NCI-H748 (cell line): Measurements from ENCODE around the gene GRIK3.
A peak's percentile ranks its signal among the peaks of the same experiment; 100 is the strongest.
"Not testable (repeated sequence)": the region's sequence is repeated elsewhere in the genome, so short reads cannot be mapped to it uniquely, and the experiment has no call there.

Experiments used
- DNase-seq: peaks from one replicate; lab custom pipeline; 2025; ENCODE audit not compliant: unreplicated experiment; lab: John Stamatoyannopoulos, UW

Gene GRIK3

DNA sequence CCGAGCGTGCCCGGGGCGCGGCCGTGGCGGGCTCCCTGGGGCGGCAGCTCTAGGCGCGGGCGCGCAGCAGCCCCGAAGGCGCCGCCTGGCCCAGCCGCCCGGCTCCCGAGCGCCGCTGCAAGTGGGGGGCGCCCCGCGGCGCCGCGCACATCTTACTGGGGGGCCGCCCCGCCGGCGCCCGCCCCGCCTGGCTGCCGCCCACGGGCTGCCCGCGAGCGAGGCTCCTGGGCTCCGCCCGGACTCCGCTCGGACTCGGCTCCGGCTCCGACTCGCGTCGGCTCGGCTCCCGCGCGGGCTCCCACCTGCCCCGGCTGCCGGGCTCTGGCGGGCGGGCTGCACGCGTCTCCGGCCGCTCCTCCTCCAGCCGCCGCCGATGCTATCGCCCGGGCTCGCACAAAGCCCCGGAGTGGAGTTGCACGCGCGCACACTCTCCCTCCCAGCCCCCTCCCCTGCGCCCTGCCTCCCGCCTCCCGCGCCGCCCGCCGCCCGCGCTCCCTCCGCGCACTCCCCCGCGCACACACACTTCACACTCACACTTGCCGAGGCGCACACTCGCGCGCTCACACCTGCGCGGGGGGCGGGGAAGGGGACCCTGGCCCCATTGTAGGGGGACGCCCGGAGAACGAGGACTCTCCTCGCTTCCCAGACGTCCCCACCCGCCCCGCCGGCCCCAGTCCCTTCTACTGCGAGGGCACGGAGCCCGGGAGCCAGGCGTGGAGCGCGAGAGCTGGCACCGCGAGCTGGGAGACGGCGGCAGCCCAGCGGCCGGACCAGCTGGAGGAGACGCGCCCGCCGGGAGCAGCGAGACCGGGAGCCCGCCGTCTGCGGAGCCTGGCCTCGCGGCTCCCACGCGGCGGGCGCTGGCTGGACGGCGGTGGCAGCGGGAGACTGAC is at the start of gene GRIK3:
Gene GRIK3, minus strand, starts transcription at position 395 of the 893 bp plus-strand sequence. CDS start 407 bp downstream, outside the sequence.
- peak; percentile 67 for DNase-seq

DNA sequence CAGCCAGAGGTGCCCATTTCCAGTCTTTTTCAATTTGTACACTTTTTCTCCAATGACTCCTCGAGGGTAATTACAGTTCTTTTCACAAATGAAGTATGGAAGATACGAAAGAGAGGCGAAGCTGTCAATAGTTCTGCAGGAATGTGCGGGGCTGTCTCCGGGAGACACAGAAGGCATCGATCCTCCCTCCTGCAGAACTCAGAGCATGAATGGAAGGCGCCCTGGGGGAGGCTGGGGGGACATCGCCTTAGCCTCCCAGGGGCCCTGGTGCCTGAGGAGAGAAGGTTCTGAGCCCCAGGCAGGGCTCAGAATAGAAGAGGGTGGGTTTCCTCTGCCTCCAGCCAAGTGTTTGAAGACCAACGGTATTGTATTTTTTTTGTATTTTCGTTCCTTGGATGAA is 49.7 kb upstream of the GRIK3 start:
- DNase-seq = no peak

DNA sequence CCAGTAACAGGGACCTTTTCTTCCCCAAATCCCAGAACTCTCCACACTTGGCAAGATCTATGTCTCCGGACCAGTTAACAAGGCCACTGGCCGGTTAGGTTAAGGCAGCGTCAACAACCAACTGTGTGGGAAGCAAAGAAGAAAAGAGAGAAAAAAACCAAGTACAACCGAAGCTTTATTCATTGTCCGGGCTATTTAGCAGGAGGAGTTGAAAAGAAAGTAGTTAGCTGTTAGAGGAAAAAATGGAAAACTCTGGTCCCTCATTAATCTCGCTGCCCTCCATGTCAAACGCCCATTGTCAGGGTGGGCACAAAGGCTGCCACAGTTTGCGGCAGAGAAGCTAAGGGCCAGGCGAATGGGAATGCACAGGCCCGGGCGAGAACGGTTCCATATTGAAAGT is 49.3 kb upstream of the GRIK3 start:
- no peak for DNase-seq

DNA sequence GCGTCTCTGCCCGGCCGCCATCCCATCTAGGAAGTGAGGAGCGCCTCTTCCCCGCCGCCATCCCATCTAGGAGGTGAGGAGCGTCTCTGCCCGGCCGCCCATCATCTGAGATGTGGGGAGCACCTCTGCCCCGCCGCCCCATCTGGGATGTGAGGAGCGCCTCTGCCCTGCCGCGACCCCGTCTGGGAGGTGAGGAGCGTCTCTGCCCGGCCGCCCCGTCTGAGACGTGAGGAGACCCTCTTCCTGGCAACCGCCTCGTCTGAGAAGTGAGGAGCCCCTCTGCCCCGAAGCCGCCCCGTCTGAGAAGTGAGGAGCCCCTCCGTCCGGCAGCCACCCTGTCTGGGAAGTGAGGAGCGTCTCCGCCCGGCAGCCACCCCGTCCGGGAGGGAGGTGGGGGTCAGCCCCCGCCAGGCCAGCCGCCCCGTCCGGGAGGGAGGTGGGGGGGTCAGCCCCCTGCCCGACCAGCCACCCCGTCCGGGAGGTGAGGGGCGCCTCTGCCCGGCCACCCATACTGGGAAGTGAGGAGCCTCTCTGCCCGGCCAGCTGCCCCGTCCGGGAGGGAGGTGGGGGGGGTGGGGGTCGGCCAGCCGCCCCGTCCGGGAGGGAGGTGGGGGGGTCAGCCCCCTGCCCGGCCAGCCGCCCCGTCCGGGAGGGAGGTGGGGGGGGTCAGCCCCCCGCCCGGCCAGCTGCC is 46.1 kb upstream of the GRIK3 start:
- DNase-seq = not testable (repeated sequence)

DNA sequence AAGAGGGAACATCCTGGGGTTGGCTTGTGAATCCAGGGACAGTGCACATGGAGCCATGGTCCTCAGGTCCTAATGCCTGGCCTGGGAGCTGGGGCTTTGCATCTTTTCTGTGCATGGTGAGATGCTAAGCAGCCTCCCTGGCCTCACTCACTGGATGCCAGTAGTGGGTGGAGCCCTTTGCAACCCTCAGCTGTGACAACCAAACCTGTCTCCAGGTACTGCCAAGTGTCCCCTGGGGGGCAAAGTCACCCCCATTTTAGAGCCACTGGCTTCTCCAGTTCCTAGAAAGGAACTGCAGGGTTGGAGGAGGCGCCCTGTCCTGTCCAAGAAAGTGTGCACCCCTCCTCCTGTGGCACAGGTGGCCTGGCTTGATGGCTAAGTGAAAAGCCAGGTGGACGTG is 44.6 kb upstream of the GRIK3 start:
- peak; percentile 35 for DNase-seq

DNA sequence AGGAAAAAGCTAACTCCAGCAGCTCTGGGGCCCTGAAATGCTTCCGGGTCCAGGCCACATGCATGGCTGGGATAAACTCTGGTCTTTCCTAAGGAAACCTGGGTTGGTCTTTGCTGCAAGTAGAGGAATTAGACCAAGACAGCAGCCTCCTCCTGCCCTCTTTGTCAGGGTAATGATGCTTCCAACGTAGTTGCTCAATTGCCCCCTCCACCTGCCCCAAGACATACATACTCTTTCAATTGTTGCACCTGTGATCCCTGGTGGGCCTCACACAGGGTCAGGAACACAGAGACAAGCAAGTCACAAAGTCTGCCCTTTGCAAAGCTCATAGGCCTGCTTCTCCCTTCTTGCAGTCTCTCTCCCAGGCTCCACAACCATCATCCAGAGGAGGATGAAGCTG is 41.9 kb upstream of the GRIK3 start:
- no peak for DNase-seq

DNA sequence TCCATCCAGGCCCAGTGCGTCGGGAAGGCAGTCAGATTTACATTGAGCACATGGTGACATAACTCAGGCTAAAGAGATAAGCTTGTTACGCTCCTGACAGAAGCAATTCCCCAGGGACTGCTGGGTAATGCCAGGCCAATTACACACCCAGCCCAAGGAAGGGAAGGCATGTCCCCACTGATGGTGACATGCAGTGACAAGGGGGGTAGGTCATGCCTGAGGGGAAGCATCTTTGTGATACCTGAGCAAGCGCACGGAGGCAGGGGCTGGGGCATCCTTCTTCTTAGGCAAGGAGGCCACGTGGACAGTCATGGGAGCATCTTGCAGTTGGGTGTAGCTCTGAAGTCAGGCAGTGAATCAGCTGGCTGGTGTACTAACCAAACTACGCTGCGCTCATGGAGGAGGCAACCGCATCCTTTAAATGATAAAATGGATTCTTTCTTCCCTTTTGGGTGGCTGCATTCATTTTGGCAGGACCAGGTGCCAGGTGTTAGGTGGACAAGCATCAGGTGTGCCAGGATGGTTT is 39.6 kb upstream of the GRIK3 start:
- DNase-seq = no peak

DNA sequence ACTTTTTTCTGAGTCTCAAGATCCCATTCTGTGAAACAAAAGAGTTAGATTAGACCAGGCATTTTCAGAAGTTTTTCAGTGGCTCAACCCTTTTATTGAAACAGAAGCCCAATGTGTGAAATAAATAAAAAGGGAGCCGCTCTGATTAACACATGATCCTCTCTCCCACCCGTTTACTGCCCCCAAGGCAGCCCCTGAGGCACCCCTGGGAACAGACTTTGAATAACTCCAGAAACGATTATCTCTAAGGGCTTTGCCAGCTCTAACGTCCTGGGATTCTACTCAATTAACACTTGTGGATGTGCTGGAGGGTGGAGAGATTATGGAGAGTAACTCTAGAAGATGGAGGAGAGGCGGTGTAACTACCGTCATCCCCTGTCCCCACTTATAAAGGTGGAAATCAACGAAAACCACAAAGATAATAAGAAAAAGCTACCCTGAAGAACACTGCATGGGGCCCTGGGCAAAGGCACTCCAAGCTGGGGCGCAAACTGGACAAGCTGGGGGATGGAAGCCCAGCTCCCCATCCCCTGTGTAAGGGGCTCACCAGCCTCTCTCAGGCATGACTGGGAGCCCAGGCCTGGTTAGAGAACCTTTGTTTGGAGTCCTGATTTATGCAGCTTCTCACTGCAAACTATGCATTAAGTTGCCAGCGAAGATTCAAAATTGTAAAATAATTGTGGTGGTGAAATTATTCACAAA is 39.0 kb upstream of the GRIK3 start:
- DNase-seq = no peak

DNA sequence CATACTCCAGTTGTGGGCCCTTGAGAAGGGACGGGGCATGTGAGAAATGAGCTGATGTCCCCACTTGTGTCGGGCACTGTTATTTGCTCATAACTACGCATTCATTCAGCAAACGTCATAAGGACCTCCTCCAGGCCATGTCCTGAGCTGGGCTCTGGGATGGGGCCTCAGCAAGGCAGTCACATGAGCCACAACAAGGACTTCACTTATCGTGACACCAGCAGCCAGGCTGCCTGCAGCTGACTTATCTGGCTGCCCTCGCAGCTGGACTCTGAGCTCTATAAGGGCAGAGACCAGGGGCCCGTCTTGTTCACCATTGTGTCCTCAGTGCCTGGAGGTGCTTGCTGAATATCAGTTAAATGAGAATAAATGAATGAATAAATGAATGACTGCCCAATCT is 37.5 kb upstream of the GRIK3 start:
- no peak for DNase-seq

DNA sequence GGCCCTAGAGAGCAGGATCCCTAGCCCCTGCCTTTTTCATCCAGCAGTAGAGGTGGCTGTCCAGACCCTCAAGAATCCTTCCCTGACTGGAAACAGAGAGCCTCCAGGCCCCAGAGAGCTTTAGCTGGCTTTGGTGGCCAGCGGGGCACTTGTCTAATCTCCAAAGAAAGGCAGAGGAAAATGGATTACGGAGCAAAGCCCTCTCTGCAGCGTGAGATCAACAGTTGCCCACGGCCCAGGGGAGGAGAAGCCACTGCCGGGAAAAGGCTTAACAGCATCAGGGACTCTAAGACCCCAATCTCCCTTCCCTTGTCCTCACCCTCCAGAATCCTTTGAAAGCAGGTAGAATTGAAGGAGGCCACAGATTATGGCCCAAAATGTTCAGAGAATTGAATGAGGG is 35.8 kb upstream of the GRIK3 start:
- DNase-seq = no peak

DNA sequence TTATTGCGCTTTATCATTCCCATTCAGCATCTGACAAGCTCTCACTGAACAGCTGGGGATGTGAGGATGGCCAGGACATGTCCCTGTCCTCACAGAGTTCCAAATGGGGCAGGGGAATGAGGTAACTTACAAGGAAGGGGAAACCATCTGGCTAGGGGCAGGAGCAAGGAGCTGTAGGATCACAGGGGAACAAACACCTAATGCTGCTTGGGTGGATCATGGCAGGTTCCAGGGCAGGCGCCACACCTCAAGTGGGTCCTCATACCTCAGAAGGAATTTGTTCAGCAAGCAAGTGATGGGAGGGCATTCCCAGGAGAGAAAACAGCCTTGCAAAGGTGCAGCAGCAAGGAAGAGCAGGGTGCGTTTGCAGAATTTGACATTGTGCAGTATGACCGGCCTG is 35.1 kb upstream of the GRIK3 start:
- no peak for DNase-seq

DNA sequence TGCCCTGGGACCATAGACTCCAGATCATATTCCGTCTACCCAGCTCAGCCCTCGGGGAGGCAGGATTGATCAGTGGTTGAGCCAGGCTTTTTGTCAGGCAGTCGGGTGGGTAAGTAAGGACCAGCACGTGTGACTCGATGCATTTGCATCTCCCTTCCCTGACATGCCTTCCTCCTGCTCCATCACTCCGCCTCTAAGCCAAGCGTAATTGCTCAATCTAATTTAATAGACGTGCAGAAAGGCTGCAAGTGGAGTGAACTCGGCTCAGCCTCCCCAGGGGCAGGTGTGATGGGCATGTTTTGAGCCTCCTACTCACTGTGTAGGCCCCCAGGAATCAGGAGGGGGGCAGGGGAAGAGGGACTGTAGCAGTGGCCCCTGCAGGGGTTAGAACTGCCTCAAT is 34.6 kb upstream of the GRIK3 start:
- peak; percentile 12 for DNase-seq

DNA sequence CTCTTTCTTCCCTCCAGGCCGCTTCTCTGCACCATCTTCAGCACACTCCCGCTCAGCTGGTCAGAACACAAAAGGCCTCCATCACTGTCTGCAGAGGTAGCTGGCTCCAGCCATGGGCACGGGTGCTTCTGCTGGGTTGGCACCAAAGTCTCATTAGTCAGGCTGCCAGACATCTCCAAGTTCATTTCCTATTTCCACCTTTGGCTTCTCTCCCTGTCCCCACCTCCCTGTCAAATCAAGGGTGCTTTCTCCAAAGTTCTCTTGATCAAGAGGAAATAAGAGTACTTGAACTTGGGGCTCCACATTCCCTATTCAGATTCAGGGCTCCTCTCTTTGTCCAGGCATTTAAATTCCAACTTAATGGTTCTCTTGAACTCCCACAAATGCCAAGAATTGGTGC is 33.9 kb upstream of the GRIK3 start:
- no peak for DNase-seq

DNA sequence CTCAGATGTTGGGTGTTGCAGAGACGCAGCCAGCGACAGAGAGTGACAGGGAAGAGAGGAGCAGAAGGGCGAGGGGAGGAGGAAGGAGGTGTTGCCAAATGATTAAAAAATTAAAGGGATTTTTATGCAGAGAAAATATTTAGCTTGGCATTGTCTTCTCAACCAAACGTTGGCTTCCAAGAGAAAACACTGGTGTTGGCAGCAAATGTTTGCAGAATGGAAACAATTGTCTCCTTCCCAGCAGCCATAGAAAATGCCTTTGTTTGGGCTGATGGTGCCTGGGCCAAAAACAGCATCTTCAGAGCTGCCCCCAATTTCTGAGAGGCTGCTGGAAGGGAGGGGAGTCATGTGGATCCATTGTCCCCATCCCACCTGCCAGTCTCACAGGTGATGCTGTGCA is 29.7 kb upstream of the GRIK3 start:
- peak; percentile 93 for DNase-seq

DNA sequence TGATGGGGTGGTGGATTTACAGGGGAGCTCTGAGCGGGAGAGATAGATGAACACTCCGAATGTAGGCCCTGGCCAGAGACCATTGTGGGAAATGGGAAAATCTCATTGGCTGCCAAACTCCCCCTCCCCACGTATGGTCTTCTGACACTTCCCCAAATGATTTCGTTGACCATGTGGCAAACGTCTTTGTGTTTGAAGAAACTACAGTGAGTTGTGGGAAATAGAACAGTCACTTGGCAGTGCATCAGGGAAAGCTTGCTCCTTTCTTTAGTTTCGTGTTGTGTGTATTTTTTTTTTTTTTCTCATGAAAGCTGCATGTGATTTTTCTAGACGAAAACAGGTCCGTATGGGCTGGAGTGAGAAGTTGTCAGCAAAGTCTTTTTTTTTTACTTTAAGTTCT is 25.0 kb upstream of the GRIK3 start:
- DNase-seq = no peak

DNA sequence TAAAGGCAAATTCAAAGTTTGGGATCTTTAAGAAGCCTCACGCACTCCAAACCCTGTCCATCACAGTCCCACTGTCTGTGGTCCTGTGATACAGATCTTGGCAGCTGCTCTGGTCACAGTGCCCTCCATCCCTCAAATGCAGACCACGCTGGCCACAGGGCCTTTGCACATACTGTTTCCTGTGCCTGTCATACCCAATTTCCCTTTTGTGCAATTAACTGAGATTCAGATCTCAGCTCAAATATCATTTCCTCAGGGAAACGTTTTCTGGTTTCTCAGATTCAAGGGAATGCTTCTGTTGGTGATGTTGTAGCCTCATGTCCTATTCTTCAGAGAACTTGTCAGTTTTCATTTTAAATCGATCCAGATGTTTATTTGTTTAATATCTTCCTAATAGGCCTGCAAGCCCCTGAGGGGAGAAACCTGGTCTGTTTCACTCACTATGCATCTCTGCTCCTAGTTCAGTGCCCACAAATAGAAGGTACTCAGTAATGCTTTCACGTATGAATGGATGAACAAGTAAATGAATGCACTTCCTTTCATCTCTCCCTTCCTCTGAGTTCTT is 24.2 kb upstream of the GRIK3 start:
- DNase-seq = no peak

DNA sequence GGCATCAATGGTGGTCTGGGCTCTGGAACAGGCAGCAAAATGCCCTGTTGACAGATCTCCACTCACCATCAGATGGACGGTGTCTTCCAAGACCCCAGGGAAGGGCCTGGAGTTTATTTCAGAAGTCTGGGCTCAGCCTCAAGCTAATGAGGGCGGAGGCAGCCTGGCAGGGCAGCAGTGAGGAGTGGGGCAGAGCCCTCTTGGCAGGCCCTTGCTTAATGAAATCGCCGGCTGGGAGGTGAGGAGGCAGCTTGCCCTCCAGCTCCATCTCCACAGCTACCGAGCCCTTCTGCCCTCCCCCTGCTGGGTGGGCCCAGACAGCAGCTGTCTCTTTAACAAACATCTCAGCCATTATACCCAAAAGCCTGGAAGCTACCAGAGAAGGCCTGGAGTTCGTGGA is 22.0 kb upstream of the GRIK3 start:
- DNase-seq = peak; percentile 80

DNA sequence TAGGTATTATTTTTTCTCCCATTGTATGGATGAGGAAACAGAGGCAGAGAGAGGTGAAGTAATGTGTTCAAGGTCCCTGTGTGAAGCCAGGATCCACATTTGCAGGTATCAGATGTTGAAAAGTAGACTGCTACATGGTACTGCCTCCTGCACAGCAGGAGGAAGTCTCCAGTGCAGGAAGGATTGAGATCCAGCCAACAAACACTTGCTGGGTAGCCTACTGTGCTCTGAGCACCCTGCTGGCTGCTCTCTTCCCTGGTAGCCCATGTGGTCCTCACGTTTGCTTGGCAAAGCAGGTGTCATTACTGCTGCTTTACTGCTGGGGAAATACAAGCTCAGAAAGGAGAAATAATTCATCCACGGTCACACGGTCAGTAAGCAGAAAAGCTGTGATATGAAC is 21.3 kb upstream of the GRIK3 start:
- DNase-seq = peak; percentile 22

DNA sequence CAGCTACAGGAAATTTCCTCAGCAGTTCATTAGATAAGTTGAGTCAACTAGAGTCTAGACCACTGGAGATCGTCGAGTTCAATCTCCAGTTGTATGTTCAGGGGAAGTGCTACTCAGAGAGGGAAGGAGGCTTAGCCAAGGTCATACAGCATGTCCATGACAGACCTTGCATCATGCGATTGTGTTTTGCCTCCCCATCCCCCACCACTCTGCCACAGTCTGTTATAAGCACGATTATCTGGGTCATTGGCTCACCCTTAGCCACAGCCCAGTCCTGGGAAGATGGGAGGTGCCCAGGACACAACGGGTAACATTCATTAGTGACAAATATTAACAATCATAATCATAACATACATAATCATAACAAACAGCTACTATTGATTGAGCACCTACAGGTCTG is 18.9 kb upstream of the GRIK3 start:
- no peak for DNase-seq

DNA sequence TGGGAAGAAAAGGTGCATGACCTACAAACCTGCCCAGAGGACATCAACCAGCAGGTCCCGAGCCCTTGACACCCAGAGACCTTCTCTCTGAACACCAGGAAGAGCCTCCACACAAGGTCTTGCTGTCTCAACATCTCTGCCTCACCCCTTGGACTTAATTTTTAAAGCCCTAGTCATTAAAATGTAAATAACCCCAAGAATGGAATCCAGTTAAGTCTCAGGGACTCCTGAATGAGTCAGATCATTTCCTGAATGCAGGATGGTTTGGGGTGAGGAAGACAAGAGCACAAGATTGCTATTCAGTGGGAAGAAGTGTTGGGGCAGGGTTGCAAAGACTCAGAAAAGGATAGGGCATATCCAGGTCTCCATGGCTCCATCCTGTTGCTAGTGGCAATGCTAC is 17.8 kb upstream of the GRIK3 start:
- no peak for DNase-seq

DNA sequence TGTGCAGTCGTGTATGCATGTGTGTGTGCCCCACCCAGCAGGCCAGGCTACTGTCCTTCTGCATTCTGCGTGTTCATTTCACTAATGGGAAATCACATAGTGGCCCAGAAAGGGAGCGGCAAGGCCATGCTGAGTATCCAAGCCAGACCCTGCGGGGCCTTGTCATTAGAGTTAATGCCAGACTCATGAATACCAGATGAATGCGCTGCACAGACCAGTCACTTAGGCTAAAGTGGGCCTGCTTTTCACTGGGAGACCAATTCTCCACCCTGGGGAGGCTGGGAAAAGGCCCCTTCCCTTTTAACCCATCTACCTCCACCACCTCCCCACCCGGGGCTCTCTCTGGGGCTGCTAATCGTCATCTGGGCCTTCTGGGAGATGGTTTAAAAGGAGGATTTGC is 17.0 kb upstream of the GRIK3 start:
- no peak for DNase-seq
